ENCODE measurements around the gene ZNF558.

The ZNF558 gene

DNA sequence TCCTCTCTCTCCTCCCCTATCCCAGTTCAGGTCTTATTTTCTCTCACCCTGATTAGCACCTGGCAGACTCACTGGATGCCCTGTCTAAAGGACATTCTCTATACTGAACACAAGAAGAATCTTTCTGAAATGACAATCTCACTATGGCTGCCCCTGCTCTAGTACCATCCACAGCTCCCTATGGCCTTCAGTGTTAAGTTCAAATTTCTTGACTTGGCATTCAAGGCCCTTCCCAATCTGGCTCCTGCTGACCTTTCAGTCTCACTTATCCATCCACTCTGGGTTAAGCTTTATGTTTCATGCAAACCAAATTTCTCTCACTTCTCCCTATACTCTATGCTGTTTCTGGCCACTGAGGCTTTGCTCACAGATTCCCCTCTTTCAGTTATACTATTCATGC, 34.2 kb upstream of the ZNF558 start:
- Histone ChIP-seq H3K14ac (ENCODE audit: low read length) (no peak overlapping the region), H2BK12ac (ENCODE audit: low read length) (no peak overlapping the region)
- no peak for DNase-seq

GRCh38 chr19:8858260-8858659, 26.2 kb upstream of the ZNF558 start:
- H3K23ac ChIP-seq (ENCODE audit: low read length): no peak overlapping the region
- no peaks in the 10 kb centered on the region for H3K27me3 ChIP-seq (ENCODE audit: insufficient read depth, low read length)
- H2BK120ac ChIP-seq (ENCODE audit: insufficient read depth, low read length, poor library complexity): no peak overlapping the region
- H4K12ac ChIP-seq (ENCODE audit: low read depth, low read length): no peak overlapping the region
- no peaks in the 10 kb centered on the region for H3K4me1 ChIP-seq (ENCODE audit: control insufficient read depth in 1 of 2, insufficient read depth in 2 of 2, low read length in 2 of 2)
- H3K18ac ChIP-seq (ENCODE audit: low read length): no peak overlapping the region
- H3K79me2 ChIP-seq (ENCODE audit: control insufficient read depth, insufficient read depth, low read length, poor library complexity): no peaks in the 10 kb centered on the region
- H2AK5ac ChIP-seq (ENCODE audit: low read length): no peak overlapping the region
- no peak overlapping the region for H4K91ac ChIP-seq (ENCODE audit: low read depth, low read length)
- H3K4me2 ChIP-seq (ENCODE audit: low read length): no peak overlapping the region
- no peak overlapping the region for H2BK12ac ChIP-seq (ENCODE audit: low read length)
- H4K8ac ChIP-seq (ENCODE audit: low read depth, low read length): no peak overlapping the region
- WGBS (ENCODE audit: extremely low coverage, insufficient coverage, insufficient read length): no CpG with 5 or more reads among the region's 3 CpGs
- no peak overlapping the region for H3K14ac ChIP-seq (ENCODE audit: low read length)
- no peak overlapping the region for H3K27ac ChIP-seq (ENCODE audit: low read depth, low read length)
- no peak overlapping the region for H3K4me3 ChIP-seq (ENCODE audit: low read depth, low read length)
- H2AFZ ChIP-seq (ENCODE audit: insufficient read depth, low read length, poor library complexity): no peak overlapping the region
- H3K9me3 ChIP-seq (ENCODE audit: insufficient read depth, low read depth, low read length): peaks cover 24% of the 10 kb centered on the region
- no peaks in the 10 kb centered on the region for H3K79me1 ChIP-seq (ENCODE audit: low read length)
- H2BK5ac ChIP-seq (ENCODE audit: low read depth, low read length, poor library complexity): no peak overlapping the region
- DNase-seq: no peak
- H3K36me3 ChIP-seq (ENCODE audit: control insufficient read depth in 1 of 2, insufficient read depth in 2 of 2, low read length in 2 of 2): no peaks in the 10 kb centered on the region
- no peak overlapping the region for H3K9ac ChIP-seq (ENCODE audit: low read length)
- H3K4ac ChIP-seq (ENCODE audit: low read depth, low read length): no peak overlapping the region

More for the DNA sequence above, 34.2 kb upstream of the ZNF558 start:
- Histone ChIP-seq H3K79me2 (ENCODE audit: control insufficient read depth, insufficient read depth, low read length, poor library complexity) (no peaks in the 10 kb centered on the region), H3K4me2 (ENCODE audit: low read length) (no peak overlapping the region), H4K12ac (ENCODE audit: low read depth, low read length) (no peak overlapping the region), H2BK120ac (ENCODE audit: insufficient read depth, low read length, poor library complexity) (no peak overlapping the region), H3K4me1 (ENCODE audit: control insufficient read depth in 1 of 2, insufficient read depth in 2 of 2, low read length in 2 of 2) (no peaks in the 10 kb centered on the region), H3K27me3 (ENCODE audit: insufficient read depth, low read length) (no peaks in the 10 kb centered on the region), H3K4ac (ENCODE audit: low read depth, low read length) (no peak overlapping the region), H2AK5ac (ENCODE audit: low read length) (no peak overlapping the region), H3K36me3 (ENCODE audit: control insufficient read depth in 1 of 2, insufficient read depth in 2 of 2, low read length in 2 of 2) (no peaks in the 10 kb centered on the region), H3K18ac (ENCODE audit: low read length) (no peak overlapping the region), H3K27ac (ENCODE audit: low read depth, low read length) (no peak overlapping the region), H4K8ac (ENCODE audit: low read depth, low read length) (no peak overlapping the region), H3K4me3 (ENCODE audit: low read depth, low read length) (no peak overlapping the region), H4K91ac (ENCODE audit: low read depth, low read length) (no peak overlapping the region), H2BK5ac (ENCODE audit: low read depth, low read length, poor library complexity) (no peak overlapping the region), H3K9ac (ENCODE audit: low read length) (no peak overlapping the region), H3K9me3 (ENCODE audit: insufficient read depth, low read depth, low read length) (peaks cover 30% of the 10 kb centered on the region), H3K79me1 (ENCODE audit: low read length) (no peaks in the 10 kb centered on the region), H2AFZ (ENCODE audit: insufficient read depth, low read length, poor library complexity) (no peak overlapping the region), H3K23ac (ENCODE audit: low read length) (no peak overlapping the region)

GRCh38 chr19:8850488-8850887, 18.4 kb upstream of the ZNF558 start:
- no peaks in the 10 kb centered on the region for H3K79me1 ChIP-seq (ENCODE audit: low read length)
- no peak overlapping the region for H3K4ac ChIP-seq (ENCODE audit: low read depth, low read length)
- no peaks in the 10 kb centered on the region for H3K4me1 ChIP-seq (ENCODE audit: control insufficient read depth in 1 of 2, insufficient read depth in 2 of 2, low read length in 2 of 2)
- no peak overlapping the region for H4K91ac ChIP-seq (ENCODE audit: low read depth, low read length)
- H2BK5ac ChIP-seq (ENCODE audit: low read depth, low read length, poor library complexity): no peak overlapping the region
- no peak overlapping the region for H3K27ac ChIP-seq (ENCODE audit: low read depth, low read length)
- no peaks in the 10 kb centered on the region for H3K27me3 ChIP-seq (ENCODE audit: insufficient read depth, low read length)
- no peak overlapping the region for H3K14ac ChIP-seq (ENCODE audit: low read length)
- no peaks in the 10 kb centered on the region for H3K36me3 ChIP-seq (ENCODE audit: control insufficient read depth in 1 of 2, insufficient read depth in 2 of 2, low read length in 2 of 2)
- WGBS (ENCODE audit: extremely low coverage, insufficient coverage, insufficient read length): 100% methylated on average over 1 of the region's 3 CpGs
- no peak overlapping the region for H4K8ac ChIP-seq (ENCODE audit: low read depth, low read length)
- H2AFZ ChIP-seq (ENCODE audit: insufficient read depth, low read length, poor library complexity): no peak overlapping the region
- no peak overlapping the region for H3K23ac ChIP-seq (ENCODE audit: low read length)
- H3K18ac ChIP-seq (ENCODE audit: low read length): no peak overlapping the region
- no peak overlapping the region for H4K12ac ChIP-seq (ENCODE audit: low read depth, low read length)
- no peak overlapping the region for H3K9ac ChIP-seq (ENCODE audit: low read length)
- H2BK120ac ChIP-seq (ENCODE audit: insufficient read depth, low read length, poor library complexity): no peak overlapping the region
- H2AK5ac ChIP-seq (ENCODE audit: low read length): no peak overlapping the region
- no peaks in the 10 kb centered on the region for H3K79me2 ChIP-seq (ENCODE audit: control insufficient read depth, insufficient read depth, low read length, poor library complexity)
- no peak overlapping the region for H3K4me2 ChIP-seq (ENCODE audit: low read length)
- no peak for DNase-seq
- no peak overlapping the region for H3K4me3 ChIP-seq (ENCODE audit: low read depth, low read length)
- H2BK12ac ChIP-seq (ENCODE audit: low read length): no peak overlapping the region
- peaks cover 30% of the 10 kb centered on the region for H3K9me3 ChIP-seq (ENCODE audit: insufficient read depth, low read depth, low read length)

DNA sequence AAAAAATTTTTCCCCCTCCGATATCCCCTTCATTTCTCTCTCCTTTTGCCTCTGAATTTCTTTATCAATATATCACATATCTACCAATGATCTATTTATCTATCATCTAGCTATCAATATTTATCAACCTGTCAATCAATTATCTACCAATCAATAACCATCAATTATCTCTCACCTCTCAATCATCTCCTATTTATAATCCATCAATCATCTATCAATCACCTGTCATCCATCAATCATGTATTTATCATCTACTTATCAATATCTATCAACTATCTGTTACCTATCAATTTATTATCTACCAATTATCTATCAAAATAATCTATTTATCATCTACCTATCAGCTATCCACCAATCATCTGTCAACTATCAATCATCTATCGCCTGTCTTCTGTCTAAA, 17.1 kb upstream of the ZNF558 start:
- Histone ChIP-seq H3K36me3 (ENCODE audit: control insufficient read depth in 1 of 2, insufficient read depth in 2 of 2, low read length in 2 of 2) (no peaks in the 10 kb centered on the region), H4K91ac (ENCODE audit: low read depth, low read length) (no peak overlapping the region), H3K18ac (ENCODE audit: low read length) (no peak overlapping the region), H2AK5ac (ENCODE audit: low read length) (no peak overlapping the region), H4K12ac (ENCODE audit: low read depth, low read length) (no peak overlapping the region), H2BK120ac (ENCODE audit: insufficient read depth, low read length, poor library complexity) (no peak overlapping the region), H3K4ac (ENCODE audit: low read depth, low read length) (no peak overlapping the region), H3K27ac (ENCODE audit: low read depth, low read length) (no peak overlapping the region), H3K23ac (ENCODE audit: low read length) (no peak overlapping the region), H3K79me1 (ENCODE audit: low read length) (no peaks in the 10 kb centered on the region), H3K27me3 (ENCODE audit: insufficient read depth, low read length) (no peaks in the 10 kb centered on the region), H3K9ac (ENCODE audit: low read length) (no peak overlapping the region), H3K4me1 (ENCODE audit: control insufficient read depth in 1 of 2, insufficient read depth in 2 of 2, low read length in 2 of 2) (no peaks in the 10 kb centered on the region), H3K4me3 (ENCODE audit: low read depth, low read length) (no peak overlapping the region), H2BK5ac (ENCODE audit: low read depth, low read length, poor library complexity) (no peak overlapping the region), H3K9me3 (ENCODE audit: insufficient read depth, low read depth, low read length) (peaks cover 26% of the 10 kb centered on the region), H2BK12ac (ENCODE audit: low read length) (no peak overlapping the region), H3K79me2 (ENCODE audit: control insufficient read depth, insufficient read depth, low read length, poor library complexity) (no peaks in the 10 kb centered on the region), H3K14ac (ENCODE audit: low read length) (no peak overlapping the region), H3K4me2 (ENCODE audit: low read length) (no peak overlapping the region), H2AFZ (ENCODE audit: insufficient read depth, low read length, poor library complexity) (no peak overlapping the region), H4K8ac (ENCODE audit: low read depth, low read length) (no peak overlapping the region)
- no peak for DNase-seq
- WGBS (ENCODE audit: extremely low coverage, insufficient coverage, insufficient read length): 100% methylated on average over 2 of the region's 2 CpGs
